HS-5 (cell line): Measurements from ENCODE around the gene RPS6KA4.
"Not testable (repeated sequence)": the region's sequence is repeated elsewhere in the genome, so short reads cannot be mapped to it uniquely, and the experiment has no call there.

Experiments
- DNase-seq: peaks from one replicate; pipeline ENCODE4 v3.0.0-alpha.2; 2012; ENCODE audit warnings: low read depth

Gene RPS6KA4

DNA sequence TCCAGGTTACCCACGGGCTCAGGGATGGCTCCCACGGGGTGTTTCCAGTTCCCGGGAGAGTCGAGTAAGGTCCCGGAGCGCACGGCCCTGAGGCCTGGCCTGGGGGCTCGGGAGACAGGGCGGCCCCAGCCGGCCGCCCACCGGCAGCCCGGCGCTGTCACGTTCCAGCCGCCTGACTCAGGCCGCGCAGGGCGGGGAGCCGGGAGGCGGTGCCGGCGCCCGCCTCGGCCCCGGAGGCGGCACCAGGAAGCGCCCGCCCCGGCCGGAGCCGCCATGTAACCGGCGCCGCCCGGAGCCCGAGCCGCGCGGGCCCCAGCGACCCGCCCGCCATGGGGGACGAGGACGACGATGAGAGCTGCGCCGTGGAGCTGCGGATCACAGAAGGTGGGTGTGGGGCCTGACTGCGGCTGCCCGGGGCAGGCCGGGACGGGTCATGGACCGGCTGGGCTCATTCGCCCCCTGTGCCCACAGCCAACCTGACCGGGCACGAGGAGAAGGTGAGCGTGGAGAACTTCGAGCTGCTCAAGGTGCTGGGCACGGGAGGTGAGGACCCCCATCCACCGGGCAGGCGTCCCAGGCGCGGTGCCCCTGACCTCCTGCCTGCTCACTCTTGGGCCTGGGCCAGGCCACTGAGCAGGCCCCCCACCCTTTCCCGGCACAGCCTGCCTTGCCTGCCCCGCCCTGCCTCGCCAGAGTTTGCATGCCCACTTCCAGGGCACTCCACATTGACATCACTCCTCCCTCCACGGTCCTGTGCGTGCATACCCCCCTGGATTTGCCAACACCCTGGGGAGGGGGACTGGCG is at the start of gene RPS6KA4:
Gene RPS6KA4 (plus strand): TSS at position 256 of the 805 bp plus-strand sequence. CDS start 74 bp downstream, at position 330.
- no peak for DNase-seq

DNA sequence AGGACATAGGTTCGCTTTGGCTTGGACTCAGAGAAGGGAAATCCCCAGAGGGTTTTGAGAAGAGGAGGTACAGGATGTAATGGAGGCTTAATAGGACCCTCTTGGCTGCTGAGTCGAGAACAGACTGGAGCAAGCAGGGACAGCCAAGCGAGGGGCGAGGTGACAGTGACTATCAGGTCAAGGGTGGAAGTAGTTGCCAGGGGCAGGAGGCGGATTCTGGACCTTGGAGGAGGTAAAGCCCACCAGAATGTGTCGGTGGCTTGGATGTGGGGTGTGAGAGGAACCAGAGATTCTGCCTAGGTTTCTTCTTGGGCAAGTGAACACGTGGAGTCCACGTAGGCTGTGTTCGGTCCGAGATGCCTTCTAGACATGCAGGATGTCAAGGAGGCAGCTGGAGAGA is 46.0 kb upstream of the RPS6KA4 start:
- no peak for DNase-seq

DNA sequence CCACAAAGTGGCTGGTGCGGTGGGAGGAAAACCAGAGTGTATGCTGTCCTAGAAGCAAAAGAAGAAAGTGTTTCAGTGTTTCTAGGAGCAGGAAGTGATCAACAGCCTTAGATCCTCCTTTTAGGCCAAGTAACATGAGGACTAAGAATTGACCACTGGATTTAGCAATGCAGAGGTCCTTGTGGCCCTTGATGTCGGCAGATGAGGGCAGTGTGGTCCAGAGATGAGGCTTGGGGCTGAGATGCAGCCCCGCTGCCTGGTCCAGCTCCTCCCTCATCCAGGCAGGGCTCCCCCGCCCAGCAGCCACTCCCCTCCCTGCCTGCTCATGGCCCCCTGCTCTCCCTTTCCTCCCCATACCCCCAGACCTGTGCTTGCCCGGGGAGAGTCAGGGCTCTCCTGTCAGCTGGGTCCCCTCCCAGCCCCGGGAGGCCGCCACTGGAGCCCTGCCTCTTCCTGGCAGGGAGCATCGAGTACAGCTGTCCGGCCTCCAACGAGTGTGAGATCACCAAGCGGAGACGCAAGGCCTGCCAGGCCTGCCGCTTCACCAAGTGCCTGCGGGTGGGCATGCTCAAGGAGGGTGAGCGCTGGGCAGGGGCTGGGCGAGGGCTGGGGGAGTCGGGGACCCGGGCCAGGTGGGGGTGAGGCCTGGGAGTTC is 45.3 kb upstream of the RPS6KA4 start:
- no peak for DNase-seq

DNA sequence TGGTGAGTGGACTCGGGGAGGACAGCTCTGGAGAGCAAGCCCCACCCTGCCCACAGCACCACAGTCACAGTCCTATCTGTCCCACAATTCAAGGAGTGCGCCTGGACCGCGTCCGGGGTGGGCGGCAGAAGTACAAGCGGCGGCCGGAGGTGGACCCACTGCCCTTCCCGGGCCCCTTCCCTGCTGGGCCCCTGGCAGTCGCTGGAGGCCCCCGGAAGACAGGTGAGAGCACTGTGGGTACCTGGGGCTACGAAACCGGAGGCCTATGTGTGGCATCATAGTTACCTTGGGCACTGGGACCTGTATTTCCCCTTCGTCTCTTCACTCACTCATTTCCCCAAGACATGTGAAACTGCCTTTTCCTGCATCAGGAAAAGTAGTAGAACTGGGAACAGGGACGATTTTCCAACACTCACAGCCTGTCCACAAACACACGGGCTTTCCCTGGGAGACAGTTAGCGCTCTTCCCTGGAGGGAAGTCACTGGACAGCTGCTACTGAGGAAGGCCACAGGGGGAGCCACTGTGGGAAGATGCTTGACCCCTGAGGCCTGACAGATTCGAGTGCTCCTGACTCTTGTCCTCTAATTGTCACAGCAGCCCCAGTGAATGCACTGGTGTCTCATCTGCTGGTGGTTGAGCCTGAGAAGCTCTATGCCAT is 44.7 kb upstream of the RPS6KA4 start:
- DNase-seq = no peak

DNA sequence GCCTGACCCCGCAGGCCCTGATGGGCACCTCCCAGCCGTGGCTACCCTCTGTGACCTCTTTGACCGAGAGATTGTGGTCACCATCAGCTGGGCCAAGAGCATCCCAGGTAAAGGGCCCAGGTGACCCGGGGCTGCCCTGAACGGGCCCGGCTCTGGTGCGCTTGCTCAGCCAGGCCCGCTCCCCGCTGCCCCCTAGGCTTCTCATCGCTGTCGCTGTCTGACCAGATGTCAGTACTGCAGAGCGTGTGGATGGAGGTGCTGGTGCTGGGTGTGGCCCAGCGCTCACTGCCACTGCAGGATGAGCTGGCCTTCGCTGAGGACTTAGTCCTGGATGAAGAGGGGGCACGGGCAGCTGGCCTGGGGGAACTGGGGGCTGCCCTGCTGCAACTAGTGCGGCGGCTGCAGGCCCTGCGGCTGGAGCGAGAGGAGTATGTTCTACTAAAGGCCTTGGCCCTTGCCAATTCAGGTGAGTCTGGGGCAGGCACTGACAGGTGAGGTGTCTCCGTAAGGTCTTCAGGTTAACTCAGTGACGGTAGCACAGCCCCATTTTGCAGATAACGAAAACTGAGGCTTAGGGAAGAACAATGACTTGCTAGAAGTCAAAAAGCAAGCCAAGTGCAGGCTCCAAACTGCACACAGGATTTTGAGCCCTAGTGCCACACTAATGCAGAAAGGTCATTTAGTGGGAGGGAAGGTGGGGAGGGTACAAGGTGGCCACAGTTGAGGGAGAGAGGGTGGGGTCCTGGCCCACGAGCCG is 44.0 kb upstream of the RPS6KA4 start:
- DNase-seq = no peak

DNA sequence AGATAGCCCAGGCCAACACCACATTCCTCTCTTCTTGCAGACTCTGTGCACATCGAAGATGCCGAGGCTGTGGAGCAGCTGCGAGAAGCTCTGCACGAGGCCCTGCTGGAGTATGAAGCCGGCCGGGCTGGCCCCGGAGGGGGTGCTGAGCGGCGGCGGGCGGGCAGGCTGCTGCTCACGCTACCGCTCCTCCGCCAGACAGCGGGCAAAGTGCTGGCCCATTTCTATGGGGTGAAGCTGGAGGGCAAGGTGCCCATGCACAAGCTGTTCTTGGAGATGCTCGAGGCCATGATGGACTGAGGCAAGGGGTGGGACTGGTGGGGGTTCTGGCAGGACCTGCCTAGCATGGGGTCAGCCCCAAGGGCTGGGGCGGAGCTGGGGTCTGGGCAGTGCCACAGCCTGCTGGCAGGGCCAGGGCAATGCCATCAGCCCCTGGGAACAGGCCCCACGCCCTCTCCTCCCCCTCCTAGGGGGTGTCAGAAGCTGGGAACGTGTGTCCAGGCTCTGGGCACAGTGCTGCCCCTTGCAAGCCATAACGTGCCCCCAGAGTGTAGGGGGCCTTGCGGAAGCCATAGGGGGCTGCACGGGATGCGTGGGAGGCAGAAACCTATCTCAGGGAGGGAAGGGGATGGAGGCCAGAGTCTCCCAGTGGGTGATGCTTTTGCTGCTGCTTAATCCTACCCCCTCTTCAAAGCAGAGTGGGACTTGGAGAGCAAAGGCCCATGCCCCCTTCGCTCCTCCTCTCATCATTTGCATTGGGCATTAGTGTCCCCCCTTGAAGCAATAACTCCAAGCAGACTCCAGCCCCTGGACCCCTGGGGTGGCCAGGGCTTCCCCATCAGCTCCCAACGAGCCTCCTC is 43.1 kb upstream of the RPS6KA4 start:
- DNase-seq = not testable (repeated sequence)

DNA sequence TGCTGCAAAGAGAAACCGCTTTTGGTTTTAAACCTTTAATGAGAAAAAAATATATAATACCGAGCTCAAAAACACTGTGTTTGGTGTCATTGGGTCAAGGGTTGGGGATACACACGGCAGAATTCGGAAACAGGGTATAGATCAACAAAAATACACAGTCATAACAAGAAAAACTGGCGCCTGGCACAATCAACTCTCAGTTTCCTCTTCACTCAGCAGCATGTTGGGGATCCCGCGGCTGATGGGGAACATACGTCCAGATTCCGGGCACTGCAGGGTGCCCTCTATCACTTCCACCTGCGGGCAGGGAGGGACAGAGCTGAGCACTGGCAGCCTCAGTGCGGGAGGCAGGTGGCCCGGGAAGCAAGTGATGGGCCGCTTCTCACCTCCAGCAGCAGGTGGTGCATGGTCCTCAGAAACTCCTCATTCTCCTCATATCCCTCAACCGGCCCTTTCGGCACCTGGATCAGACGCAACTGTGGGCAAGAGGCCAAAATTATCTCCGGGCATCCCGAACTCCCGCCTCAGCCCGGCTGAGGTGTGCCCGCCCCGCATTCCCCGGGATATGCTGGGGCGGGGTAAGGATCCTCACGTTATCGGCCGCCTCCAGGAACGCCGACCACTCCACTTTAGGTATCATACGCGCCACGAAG is 42.2 kb upstream of the RPS6KA4 start:
- no peak for DNase-seq

DNA sequence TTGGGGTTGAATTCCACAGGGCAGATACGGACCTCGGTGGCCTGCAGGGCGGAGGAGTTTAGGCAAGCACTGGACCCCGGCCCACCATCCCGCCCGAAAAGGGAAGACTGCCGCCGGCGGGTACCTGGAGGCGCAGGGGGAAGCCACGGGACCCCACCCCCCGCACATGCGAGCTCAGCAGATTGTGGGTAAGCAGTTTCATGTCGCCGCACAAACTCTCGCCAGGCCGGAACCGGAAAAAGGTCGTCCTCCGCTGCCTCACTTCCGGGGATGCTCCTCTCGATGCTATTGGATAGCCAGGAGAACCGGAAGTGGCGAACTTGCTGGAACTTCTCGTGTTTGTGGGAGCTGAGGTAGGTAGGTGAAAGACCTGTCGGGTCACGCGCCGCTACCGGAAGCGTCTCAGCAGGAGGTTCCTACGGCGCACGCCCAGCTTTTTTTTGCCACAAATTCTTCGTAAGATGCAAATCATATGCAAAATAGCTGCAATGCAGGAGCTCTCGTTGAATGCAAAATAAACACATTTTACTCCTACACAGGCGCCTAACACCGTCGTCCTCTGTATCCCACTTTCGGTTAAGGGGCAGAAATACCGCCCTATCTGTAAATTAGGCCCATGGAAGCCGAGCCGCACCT is 41.5 kb upstream of the RPS6KA4 start, which contains the start of gene TRMT112:
Gene TRMT112 (minus strand): TSS at position 235 of the 636 bp plus-strand sequence. CDS start 33 bp downstream, at position 202.
- DNase-seq = peak; percentile 87

DNA sequence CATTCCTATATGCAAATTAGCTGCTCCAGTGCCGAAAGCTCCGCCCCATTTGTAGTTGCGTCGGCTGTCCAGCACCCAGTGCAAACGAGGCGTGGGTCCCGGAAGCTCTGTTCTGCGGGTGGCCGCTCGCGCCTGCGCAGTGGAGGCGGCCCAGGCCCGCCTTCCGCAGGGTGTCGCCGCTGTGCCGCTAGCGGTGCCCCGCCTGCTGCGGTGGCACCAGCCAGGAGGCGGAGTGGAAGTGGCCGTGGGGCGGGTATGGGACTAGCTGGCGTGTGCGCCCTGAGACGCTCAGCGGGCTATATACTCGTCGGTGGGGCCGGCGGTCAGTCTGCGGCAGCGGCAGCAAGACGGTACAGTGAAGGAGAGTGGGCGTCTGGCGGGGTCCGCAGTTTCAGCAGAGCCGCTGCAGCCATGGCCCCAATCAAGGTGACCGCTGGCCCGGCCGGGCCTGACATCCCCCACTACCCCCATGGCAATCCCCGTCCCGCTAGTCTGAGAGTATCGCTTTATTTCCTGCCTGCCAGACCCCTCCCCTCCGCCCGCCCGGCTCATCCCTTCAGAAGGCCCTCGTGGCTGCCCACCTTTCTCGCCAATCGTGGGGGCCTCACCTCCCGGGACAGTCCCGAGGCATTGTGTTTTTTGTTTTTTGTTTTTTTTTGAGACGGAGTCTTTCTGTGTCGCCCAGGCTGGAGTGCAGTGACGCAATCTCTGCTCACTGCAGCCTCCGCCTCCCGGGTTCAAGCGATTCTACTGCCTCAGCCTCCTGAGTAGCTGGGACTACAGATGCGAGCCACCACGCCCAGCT is 40.8 kb upstream of the RPS6KA4 start, which contains the start of gene PRDX5:
Gene PRDX5 (plus strand): TSS at position 161 of the 805 bp plus-strand sequence. CDS start 95 bp downstream, at position 256.
- DNase-seq = peak; percentile 86

DNA sequence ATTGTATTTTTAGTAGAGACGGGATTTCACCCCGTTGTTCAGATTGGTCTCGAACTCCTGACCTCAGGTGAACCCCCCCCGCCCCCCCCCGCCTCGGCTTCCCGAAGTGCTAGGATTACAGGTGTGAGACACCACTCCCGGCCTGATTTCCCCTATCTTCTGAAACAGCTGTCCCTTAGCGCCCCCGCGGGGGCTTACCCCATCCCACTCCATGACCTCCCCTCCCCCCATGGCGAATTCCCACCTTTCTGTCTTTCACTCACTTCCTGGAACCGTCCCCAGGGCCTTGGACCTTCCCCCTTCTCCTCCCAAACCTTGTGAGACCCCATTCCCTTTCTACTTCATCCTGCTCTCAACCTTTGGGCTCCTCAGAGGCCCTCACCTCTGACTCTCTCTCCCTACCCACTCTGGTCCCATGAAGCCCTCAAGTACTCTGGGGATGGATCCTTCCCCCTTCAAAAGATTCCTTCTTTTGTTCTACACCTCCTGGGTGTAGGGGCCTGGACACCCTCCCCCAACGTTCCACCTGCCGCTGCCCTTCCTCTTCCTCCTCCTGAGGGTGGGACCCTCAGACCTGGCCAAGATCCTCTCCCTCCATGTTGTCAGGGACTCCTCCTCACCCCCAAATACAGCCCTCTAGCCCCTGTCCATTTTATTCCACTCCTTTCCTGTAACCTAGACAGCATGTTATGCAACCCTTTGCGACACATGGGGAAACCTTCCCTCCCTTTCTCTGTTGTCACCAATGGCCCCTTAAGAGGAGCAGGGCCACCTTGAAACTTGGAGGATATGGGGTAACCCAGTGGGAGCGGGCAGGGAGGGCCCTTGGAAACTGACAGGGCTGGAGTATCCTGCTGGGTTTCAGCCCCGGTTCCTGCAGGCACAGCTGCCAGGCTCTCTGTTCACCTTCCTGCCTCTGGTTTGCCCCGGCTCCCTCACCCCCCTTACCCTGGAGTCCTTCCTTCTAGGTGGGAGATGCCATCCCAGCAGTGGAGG is 39.9 kb upstream of the RPS6KA4 start:
- DNase-seq = no peak

DNA sequence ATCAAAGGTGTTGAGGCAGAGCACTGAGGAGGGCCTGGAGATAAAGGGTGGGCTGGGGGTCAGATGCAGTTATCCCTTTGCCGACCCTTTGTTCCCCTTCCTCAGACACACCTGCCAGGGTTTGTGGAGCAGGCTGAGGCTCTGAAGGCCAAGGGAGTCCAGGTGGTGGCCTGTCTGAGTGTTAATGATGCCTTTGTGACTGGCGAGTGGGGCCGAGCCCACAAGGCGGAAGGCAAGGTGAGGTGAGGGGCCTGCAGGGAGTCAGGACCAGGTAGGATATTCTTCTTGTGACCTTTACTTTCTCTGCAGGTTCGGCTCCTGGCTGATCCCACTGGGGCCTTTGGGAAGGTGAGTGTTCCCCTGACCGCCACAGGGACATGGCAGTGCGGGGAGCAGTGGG is 38.4 kb upstream of the RPS6KA4 start:
- no peak for DNase-seq

DNA sequence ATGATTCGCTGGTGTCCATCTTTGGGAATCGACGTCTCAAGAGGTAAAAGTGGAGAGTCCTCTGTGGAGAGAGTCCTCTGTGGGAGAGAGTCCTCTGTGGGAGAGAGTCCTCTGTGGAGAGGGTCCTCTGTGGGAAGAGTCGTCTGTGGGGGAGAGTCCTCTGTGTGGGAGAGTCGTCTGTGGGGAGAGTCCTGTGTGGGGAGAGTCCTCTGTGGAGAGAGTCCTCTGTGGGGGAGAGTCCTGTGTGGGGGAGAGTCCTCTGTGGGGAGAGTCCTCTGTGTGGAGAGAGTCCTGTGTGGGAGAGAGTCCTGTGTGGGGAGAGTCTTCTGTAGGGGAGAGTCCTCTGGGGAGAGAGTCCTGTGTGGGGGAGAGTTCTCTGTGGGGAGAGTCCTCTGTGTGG is 37.9 kb upstream of the RPS6KA4 start:
- DNase-seq = no peak

DNA sequence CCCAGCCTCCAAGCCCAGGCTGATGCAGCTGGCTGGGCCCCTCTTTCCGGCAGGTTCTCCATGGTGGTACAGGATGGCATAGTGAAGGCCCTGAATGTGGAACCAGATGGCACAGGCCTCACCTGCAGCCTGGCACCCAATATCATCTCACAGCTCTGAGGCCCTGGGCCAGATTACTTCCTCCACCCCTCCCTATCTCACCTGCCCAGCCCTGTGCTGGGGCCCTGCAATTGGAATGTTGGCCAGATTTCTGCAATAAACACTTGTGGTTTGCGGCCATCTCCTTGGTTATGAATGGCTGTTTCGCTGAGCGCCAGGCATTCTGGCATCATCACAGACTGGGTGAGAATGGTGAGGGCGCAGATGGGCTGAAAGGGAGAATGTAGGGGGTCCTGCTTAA is 37.4 kb upstream of the RPS6KA4 start:
- DNase-seq = no peak

DNA sequence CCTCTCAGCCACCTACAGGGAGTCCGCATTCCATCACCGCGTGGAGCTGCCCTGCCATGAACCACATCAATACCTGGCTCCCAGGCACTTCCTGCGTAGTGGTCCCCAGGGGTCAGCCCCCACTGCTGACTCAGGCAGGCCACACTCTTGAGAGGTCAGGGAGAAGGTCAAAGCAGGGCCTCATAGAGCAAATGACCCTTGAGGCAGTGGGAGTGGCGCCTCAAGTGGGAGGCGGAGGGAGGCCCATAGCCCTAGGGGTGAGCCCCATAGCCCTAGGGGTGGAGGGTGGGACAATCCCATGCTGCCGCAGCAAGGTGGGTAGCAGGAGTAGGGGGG is 36.1 kb upstream of the RPS6KA4 start:
- no peak for DNase-seq

DNA sequence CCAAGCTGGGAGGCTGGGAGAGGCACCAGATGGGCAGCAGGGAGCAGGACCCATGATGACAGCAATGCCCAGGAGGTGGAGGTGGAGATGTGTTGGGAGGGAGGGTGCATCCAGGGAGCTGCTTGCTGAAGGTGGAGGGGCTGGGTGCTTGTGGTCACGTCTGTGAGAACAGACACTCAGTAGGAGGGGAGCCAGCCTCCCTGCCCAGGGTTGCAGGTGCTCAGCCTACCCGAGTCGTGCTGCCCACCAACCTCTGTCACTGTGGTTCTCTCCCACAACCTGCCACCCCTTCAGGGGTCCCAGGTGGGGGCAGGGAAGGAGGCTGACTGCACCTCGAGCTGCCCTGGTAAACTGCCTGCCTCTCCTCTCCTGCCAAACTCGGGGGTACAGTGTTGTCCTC is 35.6 kb upstream of the RPS6KA4 start:
- no peak for DNase-seq

DNA sequence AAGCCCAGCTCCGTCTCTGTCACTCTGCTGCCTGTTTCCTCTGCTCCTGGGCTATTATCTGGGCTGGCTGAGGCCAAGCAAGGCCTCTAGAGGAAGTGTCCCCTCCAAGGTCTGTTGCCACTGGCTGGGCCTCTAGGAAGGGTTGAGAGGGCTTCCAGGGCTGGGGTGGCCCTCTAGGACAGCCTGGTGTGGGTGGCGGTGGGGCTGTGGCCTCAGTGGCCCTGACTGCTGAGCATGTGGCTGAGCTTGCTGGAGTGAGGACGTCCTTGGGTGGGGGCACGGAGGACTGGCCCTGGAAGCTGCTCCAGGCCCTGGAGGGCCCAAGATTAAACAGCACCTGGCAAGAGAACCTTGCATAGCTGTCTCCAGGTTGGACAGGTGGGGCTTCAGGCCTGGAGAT is 35.0 kb upstream of the RPS6KA4 start:
- not testable (repeated sequence) for DNase-seq

DNA sequence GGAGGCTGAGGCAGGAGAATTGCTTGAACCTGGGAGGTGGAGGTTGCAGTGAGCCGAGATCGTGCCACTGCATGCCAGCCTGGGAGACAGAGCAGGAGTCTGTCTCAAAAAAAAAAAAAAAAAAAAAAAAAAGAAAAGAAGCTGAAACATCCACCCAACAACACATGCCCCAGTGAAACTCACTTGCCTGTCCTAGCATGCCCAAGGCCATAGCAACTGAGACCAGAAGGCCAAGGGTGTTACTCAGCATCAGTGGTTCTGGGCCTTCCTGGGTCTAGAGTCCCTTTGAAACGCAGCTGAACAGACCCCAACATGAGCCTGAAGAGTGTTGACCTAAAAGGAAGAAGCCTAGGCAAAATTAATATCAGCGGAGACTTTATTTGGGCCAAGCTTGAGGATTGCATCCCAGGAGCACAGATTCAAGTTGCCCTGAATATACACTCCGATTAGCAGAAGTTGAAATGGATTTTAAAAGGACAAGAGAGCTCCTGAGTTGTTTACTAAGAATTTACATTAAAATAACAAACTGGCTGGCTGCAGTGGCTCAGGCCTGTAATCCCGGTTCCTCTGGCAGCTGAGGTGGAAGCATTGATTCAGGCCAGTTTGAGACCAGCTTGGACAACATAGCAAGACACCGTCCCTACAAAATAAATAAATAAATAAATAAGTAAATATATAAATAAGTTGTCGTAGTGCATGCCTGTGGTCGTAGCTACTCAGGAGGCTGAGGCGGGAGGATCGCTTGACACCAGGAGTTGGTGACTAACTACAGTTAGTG is 34.1 kb upstream of the RPS6KA4 start:
- no peak for DNase-seq
